HCT116 (cell line): ENCODE data around the gene KLK8. TPM values are rescaled to one million over a fixed set of nuclear protein-coding genes. Genes with fewer than 3 reads are reported as not detected.

Source experiments
- ATAC-seq: fragments of 200-7000 bp; cut with Tn5 transposase; 2 replicates; pipeline ENCODE4 v1.9.1; 2020; ENCODE audit warnings: mild to moderate bottlenecking, moderate library complexity
- BruUV-seq: library from RNA; stranded (reverse); fragments of 400-500 nt; replicated peaks from 2 replicates; lab custom pipeline; 2021; lab: Mats Ljungman, UMichigan
- CTCF ChIA-PET: fragments of 300-600 bp; sonication (Branson Sonifier 250); formaldehyde crosslinking; loops from one replicate; lab custom pipeline; 2021; ENCODE audit warnings: antibody characterized with exemption; lab: Charles Lee
- POLR2A ChIA-PET: fragments of 300-600, 350-600 bp; sonication (Branson Sonifier 250); formaldehyde crosslinking; loops from one replicate; lab custom pipeline; 2021; ENCODE audit warnings: antibody characterized with exemption; lab: Charles Lee
- RAD21 ChIA-PET, 2 experiments: fragments of 300-600 bp; sonication (Branson Sonifier 250); formaldehyde crosslinking; loops; one replicate each; lab custom pipeline; 2023; ENCODE audit warnings: low total read pairs in 2 of 2; ENCODE audit not compliant: uncharacterized antibody in 2 of 2, unreplicated experiment in 2 of 2, low non-redundant PET in 1 of 2; lab: Charles Lee
- DNase-seq: peaks from one replicate; pipeline ENCODE4 v3.0.0-alpha.2; 2010; ENCODE audit warnings: low read depth, low spot score
- H2AFZ ChIP-seq: fragments of 200-600 bp; shearing (Covaris generic), sonication (generic); 2 replicates; pipeline ENCODE4 v1.6.1; 2017; ENCODE audit warnings: low read depth, mixed run types, mixed read lengths, antibody characterized with exemption, low read length; ENCODE audit not compliant: poor library complexity, severe bottlenecking
- H3K27ac ChIP-seq: 2 replicates; pipeline ENCODE4 v1.5.1; 2012; ENCODE audit warnings: low read depth, low read length
- H3K27me3 ChIP-seq: fragments of 200-600 bp; sonication (generic); 2 replicates; pipeline ENCODE4 v1.6.1; 2016; ENCODE audit warnings: mixed run types, low read length, mixed read lengths; ENCODE audit not compliant: insufficient read depth
- H3K36me3 ChIP-seq, 2 experiments: fragments of 200-500 bp in 1 of 2; fragments of 200-600 bp in 1 of 2; sonication (Bioruptor generic) in 1 of 2; sonication (generic) in 1 of 2; 2 replicates each; pipeline versions ENCODE4 v1.5.1 to v1.6.1; 2014 to 2016; ENCODE audit warnings: low read length in 2 of 2, inconsistent platforms in 1 of 2, mixed read lengths in 1 of 2, mixed run types in 1 of 2; ENCODE audit not compliant: insufficient read depth in 2 of 2, control insufficient read depth in 1 of 2
- H3K4me1 ChIP-seq, 2 experiments: fragments of 200-600 bp in 1 of 2; sonication (generic) in 1 of 2; 2 replicates each; pipeline versions ENCODE4 v1.5.1 to v1.6.1; 2012 to 2017; ENCODE audit warnings: low read length in 2 of 2, inconsistent platforms in 1 of 2, mild to moderate bottlenecking in 1 of 2, mixed read lengths in 1 of 2, mixed run types in 1 of 2, moderate library complexity in 1 of 2; ENCODE audit not compliant: insufficient read depth in 2 of 2, control insufficient read depth in 1 of 2
- H3K4me2 ChIP-seq: fragments of 200-600 bp; sonication (generic); 2 replicates; pipeline ENCODE4 v1.6.1; 2017; ENCODE audit warnings: mixed run types, low read length, mixed read lengths
- H3K4me3 ChIP-seq, 2 experiments: fragments of 200-600 bp in 1 of 2; sonication (generic) in 1 of 2; replicated peaks in 1 of 2; 2 replicates each; pipeline ENCODE4 v1.5.1; 2011 to 2016; ENCODE audit warnings: low read length in 2 of 2, control low read depth in 1 of 2, low read depth in 1 of 2, mild to moderate bottlenecking in 1 of 2, mixed read lengths in 1 of 2, mixed run types in 1 of 2
- H3K79me2 ChIP-seq: fragments of 200-600 bp; sonication (generic); 2 replicates; pipeline ENCODE4 v1.6.1; 2017; ENCODE audit warnings: mild to moderate bottlenecking, mixed run types, low read length, moderate library complexity, mixed read lengths; ENCODE audit not compliant: insufficient read depth
- H3K9ac ChIP-seq: fragments of 200-600 bp; sonication (generic); 2 replicates; pipeline ENCODE4 v1.6.1; 2016; ENCODE audit warnings: low read length, mixed read lengths
- H3K9me2 ChIP-seq: fragments of 200-600 bp; sonication (generic), shearing (Covaris generic); 2 replicates; pipeline ENCODE4 v1.6.1; 2017; ENCODE audit warnings: mixed run types, mild to moderate bottlenecking, moderate library complexity; ENCODE audit not compliant: insufficient read depth
- H3K9me3 ChIP-seq, 2 experiments: fragments of 200-500 bp in 1 of 2; fragments of 200-600 bp in 1 of 2; sonication (Bioruptor generic) in 1 of 2; sonication (generic) in 1 of 2; 2 replicates each; pipeline ENCODE4 v1.6.1; 2014 to 2017; ENCODE audit warnings: low read length in 2 of 2, mixed read lengths in 2 of 2, inconsistent platforms in 1 of 2, low read depth in 1 of 2, mild to moderate bottlenecking in 1 of 2, mixed run types in 1 of 2, moderate library complexity in 1 of 2; ENCODE audit not compliant: control insufficient read depth in 1 of 2, insufficient read depth in 1 of 2
- H4K20me1 ChIP-seq: fragments of 200-600 bp; sonication (generic), shearing (Covaris generic); 2 replicates; pipeline ENCODE4 v1.6.1; 2017; ENCODE audit warnings: mixed run types, mild to moderate bottlenecking, moderate library complexity; ENCODE audit not compliant: insufficient read depth
- EZH2phosphoT487 ChIP-seq: fragments of 200-600 bp; IDR thresholded peaks from 2 replicates; pipeline ENCODE4 v1.6.1; 2018; ENCODE audit warnings: antibody characterized with exemption, borderline replicate concordance
- FOSL1 ChIP-seq: IDR thresholded peaks from 2 replicates; pipeline ENCODE4 v1.6.1; 2012; ENCODE audit warnings: low read depth
- POLR2A ChIP-seq: IDR thresholded peaks from 2 replicates; pipeline ENCODE4 v1.7.0; 2011; ENCODE audit warnings: borderline replicate concordance; ENCODE audit not compliant: insufficient read depth, insufficient read length; ENCODE audit errors: extremely low read depth
- SIN3A ChIP-seq: IDR thresholded peaks from 2 replicates; pipeline ENCODE4 v1.6.1; 2012; ENCODE audit warnings: low read depth
- SP1 ChIP-seq: IDR thresholded peaks from 2 replicates; pipeline ENCODE4 v1.6.1; 2012; ENCODE audit warnings: low read depth
- SRF ChIP-seq: IDR thresholded peaks from 2 replicates; pipeline ENCODE4 v1.6.1; 2012; ENCODE audit warnings: low read depth
- ZNF274 ChIP-seq: fragments of 200-500 bp; sonication (Bioruptor generic); IDR thresholded peaks from 2 replicates; pipeline ENCODE4 v1.6.1; 2014; ENCODE audit warnings: mild to moderate bottlenecking, low read depth, low read length, inconsistent platforms
- intact Hi-C: fragments of 100-400 bp; cut with micrococcal nuclease; formaldehyde crosslinking; loops from 2 replicates; pipeline ENCODE4 v1.10.0; 2022
- total RNA-seq: library from RNA; stranded (reverse); gene quantifications from one replicate; pipeline ENCODE4 v1.2.1, GENCODE V29; 2021; ENCODE audit not compliant: unreplicated experiment
- TF ChIP-seq, protein P1 (sequence below): IDR thresholded peaks from 2 replicates; pipeline ENCODE4 v1.6.1; 2012
- TF ChIP-seq, protein P2 (sequence below), 3 experiments: fragments of 200-600 bp in 1 of 3; sonication (generic) in 1 of 3; IDR thresholded peaks in 2 of 3; conservative IDR thresholded peaks in 1 of 3; 2 replicates each; pipeline ENCODE4 v1.5.1; 2012 to 2017; ENCODE audit warnings: low read depth in 2 of 3, low read length in 2 of 3, antibody characterized with exemption in 1 of 3, borderline replicate concordance in 1 of 3, control low read depth in 1 of 3, mild to moderate bottlenecking in 1 of 3, mixed read lengths in 1 of 3, mixed run types in 1 of 3, moderate library complexity in 1 of 3; ENCODE audit not compliant: insufficient read depth in 1 of 3
- TF ChIP-seq, protein P3 (sequence below): IDR thresholded peaks from 2 replicates; pipeline ENCODE4 v1.6.1; 2012; ENCODE audit warnings: low read depth

The KLK8 gene
- total RNA-seq, 1 experiment from 2014 or later: 92.8 TPM

DNA sequence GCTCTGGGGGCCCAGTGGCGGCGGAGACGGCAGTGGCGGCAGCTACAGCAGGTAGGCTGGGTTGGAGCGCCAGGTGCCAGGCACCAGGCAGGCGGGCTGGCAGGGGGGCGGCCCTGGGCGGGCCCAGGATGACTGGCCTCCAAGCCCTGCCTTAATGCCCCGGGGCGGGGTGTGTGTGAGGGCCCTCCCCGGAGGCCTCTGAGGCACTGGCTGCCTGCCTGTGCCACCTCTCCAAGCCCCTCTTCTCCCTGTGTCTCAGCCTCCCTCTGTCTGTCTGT is 25.1 kb upstream of the KLK8 start, which contains the start of gene KLK11:
Gene KLK11 (minus strand): TSS at position 63 of the 278 bp plus-strand sequence. CDS start 985 bp downstream, outside the sequence.
- Histone ChIP-seq H3K4me3 (no peak within 1 kb of the TSS), H3K9me2 (no peaks in the 10 kb centered on the region), H3K4me1 (peaks cover under 1 to 12% of the 10 kb centered on the region in 2 experiments; a peak in 3 of 4 replicates), H3K9me3 (no peaks in the 10 kb centered on the region), H3K27ac (no peak within 1 kb of the TSS), H3K9ac (no peak within 1 kb of the TSS), H3K4me2 (0 out of 2 replicates have a peak within 1 kb of the TSS, but pooled peaks have one; percentile 8), H3K27me3 (no peaks in the 10 kb centered on the region), H2AFZ (no peak within 1 kb of the TSS), H3K36me3 (no peaks in the 10 kb centered on the region), H3K79me2 (no peaks in the 10 kb centered on the region), H4K20me1 (no peaks in the 10 kb centered on the region)
- ChIA-PET CTCF (interaction anchor here (1.5 kb wide), 1 partner anchor 10 kb away, joined by 6 read pairs; no protein-coding TSS in a partner anchor), POLR2A (no interaction called here), RAD21 (no interaction called here)
- DNase-seq (no peak), ATAC-seq (peak; percentile 71)
- BruUV-seq: no TSS peak
- no peak for TF ChIP-seq SP1
- no peak for TF ChIP-seq EZH2phosphoT487
- no peak for TF ChIP-seq SIN3A
- no peak for TF ChIP-seq ZNF274
- TF ChIP-seq, protein P1, sequence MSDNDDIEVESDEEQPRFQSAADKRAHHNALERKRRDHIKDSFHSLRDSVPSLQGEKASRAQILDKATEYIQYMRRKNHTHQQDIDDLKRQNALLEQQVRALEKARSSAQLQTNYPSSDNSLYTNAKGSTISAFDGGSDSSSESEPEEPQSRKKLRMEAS: no peak
- no peak for TF ChIP-seq POLR2A
- TF ChIP-seq, protein P2, sequence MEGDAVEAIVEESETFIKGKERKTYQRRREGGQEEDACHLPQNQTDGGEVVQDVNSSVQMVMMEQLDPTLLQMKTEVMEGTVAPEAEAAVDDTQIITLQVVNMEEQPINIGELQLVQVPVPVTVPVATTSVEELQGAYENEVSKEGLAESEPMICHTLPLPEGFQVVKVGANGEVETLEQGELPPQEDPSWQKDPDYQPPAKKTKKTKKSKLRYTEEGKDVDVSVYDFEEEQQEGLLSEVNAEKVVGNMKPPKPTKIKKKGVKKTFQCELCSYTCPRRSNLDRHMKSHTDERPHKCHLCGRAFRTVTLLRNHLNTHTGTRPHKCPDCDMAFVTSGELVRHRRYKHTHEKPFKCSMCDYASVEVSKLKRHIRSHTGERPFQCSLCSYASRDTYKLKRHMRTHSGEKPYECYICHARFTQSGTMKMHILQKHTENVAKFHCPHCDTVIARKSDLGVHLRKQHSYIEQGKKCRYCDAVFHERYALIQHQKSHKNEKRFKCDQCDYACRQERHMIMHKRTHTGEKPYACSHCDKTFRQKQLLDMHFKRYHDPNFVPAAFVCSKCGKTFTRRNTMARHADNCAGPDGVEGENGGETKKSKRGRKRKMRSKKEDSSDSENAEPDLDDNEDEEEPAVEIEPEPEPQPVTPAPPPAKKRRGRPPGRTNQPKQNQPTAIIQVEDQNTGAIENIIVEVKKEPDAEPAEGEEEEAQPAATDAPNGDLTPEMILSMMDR (IDR thresholded peaks at IDR 0.05 in 2 of 3, conservative IDR thresholded peaks at IDR 0.05 in 1 of 3; ENCODE audit: borderline replicate concordance in 1 of 3, insufficient read depth in 1 of 3, low read depth in 2 of 3, low read length in 2 of 3): no peak
- no peak for TF ChIP-seq FOSL1
- TF ChIP-seq, protein P3, sequence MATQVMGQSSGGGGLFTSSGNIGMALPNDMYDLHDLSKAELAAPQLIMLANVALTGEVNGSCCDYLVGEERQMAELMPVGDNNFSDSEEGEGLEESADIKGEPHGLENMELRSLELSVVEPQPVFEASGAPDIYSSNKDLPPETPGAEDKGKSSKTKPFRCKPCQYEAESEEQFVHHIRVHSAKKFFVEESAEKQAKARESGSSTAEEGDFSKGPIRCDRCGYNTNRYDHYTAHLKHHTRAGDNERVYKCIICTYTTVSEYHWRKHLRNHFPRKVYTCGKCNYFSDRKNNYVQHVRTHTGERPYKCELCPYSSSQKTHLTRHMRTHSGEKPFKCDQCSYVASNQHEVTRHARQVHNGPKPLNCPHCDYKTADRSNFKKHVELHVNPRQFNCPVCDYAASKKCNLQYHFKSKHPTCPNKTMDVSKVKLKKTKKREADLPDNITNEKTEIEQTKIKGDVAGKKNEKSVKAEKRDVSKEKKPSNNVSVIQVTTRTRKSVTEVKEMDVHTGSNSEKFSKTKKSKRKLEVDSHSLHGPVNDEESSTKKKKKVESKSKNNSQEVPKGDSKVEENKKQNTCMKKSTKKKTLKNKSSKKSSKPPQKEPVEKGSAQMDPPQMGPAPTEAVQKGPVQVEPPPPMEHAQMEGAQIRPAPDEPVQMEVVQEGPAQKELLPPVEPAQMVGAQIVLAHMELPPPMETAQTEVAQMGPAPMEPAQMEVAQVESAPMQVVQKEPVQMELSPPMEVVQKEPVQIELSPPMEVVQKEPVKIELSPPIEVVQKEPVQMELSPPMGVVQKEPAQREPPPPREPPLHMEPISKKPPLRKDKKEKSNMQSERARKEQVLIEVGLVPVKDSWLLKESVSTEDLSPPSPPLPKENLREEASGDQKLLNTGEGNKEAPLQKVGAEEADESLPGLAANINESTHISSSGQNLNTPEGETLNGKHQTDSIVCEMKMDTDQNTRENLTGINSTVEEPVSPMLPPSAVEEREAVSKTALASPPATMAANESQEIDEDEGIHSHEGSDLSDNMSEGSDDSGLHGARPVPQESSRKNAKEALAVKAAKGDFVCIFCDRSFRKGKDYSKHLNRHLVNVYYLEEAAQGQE: no peak
- TF ChIP-seq SRF: no peak
- intact Hi-C loops: no loop called here
